Peyer's patch (tissue), 4 donors: Measurements from ENCODE around the gene SYNJ1.

ENCODE experiments used
- POLR2A ChIP-seq, 2 donors: fragments of 450-650 bp; IDR thresholded peaks; one replicate each; pipeline ENCODE4 v1.5.1; 2017; ENCODE audit warnings: antibody characterized with exemption in 2 of 2, mild to moderate bottlenecking in 2 of 2, moderate library complexity in 2 of 2
- TF ChIP-seq, protein P1 (sequence below), 6 experiments: fragments of 450-650 bp in 4 of 6; fragments of 200-600 bp in 2 of 6; sonication (generic) in 1 of 6; IDR thresholded peaks; one replicate each; pipeline ENCODE4 v1.5.1; 2017 to 2019; ENCODE audit warnings: antibody characterized with exemption in 6 of 6, mild to moderate bottlenecking in 3 of 6, moderate library complexity in 1 of 6

- TF ChIP-seq, protein P1, sequence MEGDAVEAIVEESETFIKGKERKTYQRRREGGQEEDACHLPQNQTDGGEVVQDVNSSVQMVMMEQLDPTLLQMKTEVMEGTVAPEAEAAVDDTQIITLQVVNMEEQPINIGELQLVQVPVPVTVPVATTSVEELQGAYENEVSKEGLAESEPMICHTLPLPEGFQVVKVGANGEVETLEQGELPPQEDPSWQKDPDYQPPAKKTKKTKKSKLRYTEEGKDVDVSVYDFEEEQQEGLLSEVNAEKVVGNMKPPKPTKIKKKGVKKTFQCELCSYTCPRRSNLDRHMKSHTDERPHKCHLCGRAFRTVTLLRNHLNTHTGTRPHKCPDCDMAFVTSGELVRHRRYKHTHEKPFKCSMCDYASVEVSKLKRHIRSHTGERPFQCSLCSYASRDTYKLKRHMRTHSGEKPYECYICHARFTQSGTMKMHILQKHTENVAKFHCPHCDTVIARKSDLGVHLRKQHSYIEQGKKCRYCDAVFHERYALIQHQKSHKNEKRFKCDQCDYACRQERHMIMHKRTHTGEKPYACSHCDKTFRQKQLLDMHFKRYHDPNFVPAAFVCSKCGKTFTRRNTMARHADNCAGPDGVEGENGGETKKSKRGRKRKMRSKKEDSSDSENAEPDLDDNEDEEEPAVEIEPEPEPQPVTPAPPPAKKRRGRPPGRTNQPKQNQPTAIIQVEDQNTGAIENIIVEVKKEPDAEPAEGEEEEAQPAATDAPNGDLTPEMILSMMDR (IDR thresholded peaks at IDR 0.05) = no peak
- TF ChIP-seq POLR2A (IDR thresholded peaks at IDR 0.05) = no peak
These were observed 137.7 kb downstream of the SYNJ1 start for GRCh38 chr21:32590130-32590529.
